CD4-positive, alpha-beta T cell treated with Interleukin-1 beta for 1 hour (primary cell): ENCODE results near the gene DCP2.
"Not testable (repeated sequence)": the region's sequence is repeated elsewhere in the genome, so short reads cannot be mapped to it uniquely, and the experiment has no call there.

Experiments used
- DNase-seq, 2 donors: peaks; one replicate each; pipeline ENCODE4 v3.0.0-alpha.2; 2020 to 2022

Gene DCP2

GRCh38 chr5:112976432-112977309 is at the start of gene DCP2:
Gene DCP2 (plus strand): TSS chr5:112976798. CDS start chr5:112976934, 136 bp downstream.
- DNase-seq, result peak; percentile 97 to 98

GRCh38 chr5:112929336-112930081 is 47.1 kb upstream of the DCP2 start:
- no peak for DNase-seq

- DNase-seq, result peak; percentile 33 to 50
Measured at GRCh38 chr5:112930082-112930344, 46.6 kb upstream of the DCP2 start.

DNA sequence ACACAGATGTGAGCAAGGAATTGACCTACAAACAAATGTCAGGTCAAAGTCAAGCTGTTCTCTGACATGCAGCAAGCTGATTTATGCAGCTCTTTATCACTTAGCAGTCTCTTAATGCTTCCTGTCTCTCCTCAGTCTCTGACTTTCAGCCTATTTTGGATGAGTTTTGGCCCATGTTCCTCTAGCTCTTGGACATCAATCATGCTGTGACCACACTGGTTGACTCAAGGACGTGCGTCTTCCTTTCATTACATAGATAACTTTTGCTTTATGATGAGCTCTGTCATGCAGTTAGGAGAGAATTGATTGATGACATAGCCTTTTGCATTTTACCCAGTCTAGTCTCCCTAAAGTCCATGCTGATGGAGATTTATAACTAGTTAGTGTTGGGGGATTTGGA is 45.1 kb upstream of the DCP2 start:
- no peak for DNase-seq

- no peak for DNase-seq
Measured at GRCh38 chr5:112933105-112933504, 43.5 kb upstream of the DCP2 start.

GRCh38 chr5:112933651-112934365 is 42.8 kb upstream of the DCP2 start:
- DNase-seq, result no peak

DNA sequence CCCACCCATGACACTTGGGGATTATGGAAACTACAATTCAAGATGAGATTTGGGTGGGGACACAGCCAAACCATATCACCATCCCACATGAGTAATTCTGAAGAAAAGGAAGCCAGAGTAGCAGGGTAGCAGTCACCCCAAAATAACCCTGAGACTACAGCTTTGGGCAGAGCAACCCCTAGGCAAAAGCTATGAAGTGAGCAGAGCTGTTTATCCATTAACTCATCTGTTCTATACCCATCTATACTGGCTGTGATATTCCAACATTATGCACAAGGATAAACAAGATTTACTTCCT is 42.3 kb upstream of the DCP2 start:
- DNase-seq, result no peak

- no peak for DNase-seq
Measured at GRCh38 chr5:112935675-112936074, 40.9 kb upstream of the DCP2 start.

GRCh38 chr5:112938286-112938685 is 38.3 kb upstream of the DCP2 start:
- DNase-seq, result no peak

DNA sequence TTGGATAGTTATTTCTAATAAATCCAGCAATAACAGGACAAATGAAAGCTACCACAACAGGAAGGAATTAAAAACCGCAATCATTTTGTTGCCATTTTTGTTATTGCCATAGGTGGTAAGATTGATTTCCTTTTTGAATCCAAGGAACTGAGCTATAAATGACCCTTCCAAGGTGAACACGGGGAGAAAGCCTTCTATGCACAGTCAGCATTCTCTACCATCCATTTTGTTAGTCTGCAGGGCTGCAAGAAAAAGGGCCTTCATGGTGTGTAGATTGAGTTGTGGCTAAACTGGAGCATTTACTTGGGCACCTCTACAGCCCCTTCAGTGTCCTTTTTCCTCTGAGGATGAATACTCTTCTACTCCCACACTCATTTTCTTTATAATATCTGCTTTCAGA is 35.9 kb upstream of the DCP2 start:
- DNase-seq, result no peak

DNA sequence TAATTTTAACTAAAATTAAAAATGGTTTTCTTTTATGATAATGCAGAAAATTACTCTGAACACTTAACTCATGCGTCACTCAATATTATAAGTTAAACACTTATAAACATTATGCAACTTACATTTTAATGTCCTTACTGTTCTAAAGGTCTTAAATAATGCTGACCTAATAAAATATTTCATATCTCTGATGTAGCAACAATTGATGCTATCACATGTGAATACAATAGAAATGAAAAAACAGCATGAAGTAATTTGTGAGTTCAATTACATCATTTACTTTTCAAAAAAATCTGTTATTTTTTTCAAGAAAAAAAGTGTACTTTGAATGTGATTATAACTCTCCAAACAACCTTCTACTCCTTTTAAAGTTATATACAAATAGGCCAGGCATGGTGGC is 28.1 kb upstream of the DCP2 start:
- no peak for DNase-seq

DNA sequence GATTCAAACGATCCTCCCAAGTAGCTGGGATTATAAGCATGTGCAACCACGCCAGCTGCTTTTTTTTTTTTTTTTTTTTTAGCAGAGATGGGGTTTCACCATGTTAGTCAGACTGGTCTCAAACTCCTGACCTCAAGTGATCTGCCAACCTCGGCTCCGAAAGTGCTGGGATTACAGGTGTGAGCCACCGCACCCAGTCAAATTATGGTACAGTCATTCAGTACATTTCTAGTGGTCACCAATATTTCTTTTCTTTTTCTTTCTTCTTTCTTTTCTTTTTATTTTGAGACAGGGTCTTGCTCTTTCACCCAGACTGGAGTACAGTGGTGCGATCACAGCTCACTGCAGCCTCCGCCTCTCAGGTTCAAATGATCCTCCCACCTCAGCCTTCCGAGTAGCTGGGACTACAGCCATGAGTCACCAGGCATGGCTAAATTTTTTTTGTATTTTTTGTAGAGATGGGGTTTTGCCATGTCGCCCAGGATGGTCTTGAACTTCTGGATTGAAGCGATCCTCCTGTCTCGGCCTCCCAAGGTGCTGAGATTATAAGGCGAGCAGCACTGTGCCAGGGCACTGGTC is 25.4 kb upstream of the DCP2 start:
- no peak for DNase-seq

DNA sequence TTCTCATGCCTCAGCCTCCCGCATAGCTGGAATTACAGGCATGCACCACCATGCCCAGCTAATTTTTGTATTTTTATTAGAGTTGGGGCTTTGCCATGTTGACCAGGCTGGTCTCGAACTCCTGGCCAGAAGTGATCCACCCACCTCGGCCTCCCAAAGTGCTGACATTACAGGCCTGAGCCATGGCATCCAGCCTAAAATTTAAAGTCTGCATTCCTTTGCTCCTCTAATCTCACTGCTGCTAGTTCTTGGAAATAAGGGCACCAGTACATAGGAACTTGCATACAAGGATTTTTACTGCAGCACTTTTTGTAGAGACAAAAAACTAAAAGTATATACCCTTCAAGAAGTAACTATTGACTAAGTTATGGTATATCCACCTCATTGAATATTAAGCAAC is 20.0 kb upstream of the DCP2 start:
- no peak for DNase-seq

DNA sequence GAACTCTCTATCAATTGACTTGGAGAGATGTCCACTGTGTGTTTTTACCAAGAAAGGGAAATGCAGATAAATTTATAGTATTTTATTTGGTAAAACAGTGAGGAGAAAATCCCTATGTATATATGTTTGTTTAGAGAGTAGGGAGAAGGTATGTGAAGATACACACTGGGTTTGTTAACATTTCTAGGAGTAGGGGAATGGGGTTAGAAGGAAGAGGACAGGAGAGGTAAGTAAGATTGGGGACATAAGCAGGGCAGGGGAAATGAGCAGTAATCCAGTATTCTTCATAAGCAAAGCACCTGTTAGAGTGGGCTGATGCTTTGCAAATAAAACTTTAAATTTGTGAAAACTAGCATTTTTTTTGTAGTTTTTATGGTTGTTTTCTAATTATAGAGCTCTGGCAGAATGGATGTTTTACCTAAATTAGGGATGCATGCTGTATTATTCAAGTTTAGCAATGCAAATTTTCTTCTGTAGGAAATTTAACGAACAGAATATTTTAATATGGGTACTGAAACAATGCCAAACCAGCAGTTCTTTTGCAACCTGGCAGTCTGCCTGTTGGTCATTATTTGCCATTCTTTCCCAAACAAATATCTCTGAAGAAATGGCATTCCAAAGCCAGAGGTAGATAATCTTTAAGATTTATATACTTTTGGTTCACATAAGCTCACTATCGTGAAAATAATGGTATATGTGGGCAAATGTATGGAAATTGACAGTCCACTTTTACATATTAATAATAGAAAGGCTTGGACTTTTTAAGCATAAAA is 19.4 kb upstream of the DCP2 start:
- no peak for DNase-seq

DNA sequence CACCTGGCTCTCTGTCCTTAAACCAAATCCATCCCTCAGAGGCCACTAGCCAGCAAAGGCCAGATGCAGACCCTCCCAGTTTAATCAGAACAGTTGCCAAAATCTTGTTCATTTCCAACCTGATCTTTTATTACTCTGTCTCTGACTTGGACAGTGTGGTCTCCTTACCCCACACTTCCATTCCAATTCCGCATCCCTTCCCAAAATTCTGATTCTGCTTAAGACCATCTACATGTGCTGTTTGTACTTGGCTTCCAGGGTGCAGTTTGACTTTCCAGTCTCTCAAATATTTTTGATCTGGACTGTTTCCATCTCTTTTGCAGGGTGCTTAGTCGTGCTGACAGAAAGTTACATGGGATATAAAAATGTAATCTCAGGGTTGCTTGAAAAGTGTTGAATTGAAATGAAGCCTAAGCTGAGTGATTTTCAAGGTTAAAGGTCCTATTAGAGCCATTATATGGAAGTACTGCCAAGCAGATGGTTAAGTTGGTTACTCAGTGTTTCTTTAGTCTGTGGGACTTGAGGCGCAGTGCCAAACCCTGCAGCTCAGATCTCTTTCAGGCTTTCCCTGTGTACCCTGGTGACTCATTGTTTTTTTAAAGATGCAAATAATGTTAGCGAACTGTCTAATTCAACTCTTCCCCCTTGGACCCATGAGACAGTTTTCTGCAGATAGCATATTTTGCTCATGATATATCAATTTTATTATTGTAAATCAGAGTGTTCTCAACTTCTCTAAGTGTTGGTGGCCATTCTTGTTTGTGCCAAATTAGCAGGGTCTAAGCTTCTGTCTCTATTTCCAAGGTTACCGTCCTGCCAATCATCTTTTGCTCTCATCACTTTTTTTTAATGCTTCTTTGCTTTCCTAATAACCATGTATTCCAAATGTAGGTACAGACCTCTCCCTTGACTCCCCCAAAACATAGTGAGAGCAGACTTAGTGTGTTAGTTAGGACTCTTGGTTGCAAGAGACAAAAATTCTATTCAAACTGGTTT is 18.2 kb upstream of the DCP2 start:
- no peak for DNase-seq

DNA sequence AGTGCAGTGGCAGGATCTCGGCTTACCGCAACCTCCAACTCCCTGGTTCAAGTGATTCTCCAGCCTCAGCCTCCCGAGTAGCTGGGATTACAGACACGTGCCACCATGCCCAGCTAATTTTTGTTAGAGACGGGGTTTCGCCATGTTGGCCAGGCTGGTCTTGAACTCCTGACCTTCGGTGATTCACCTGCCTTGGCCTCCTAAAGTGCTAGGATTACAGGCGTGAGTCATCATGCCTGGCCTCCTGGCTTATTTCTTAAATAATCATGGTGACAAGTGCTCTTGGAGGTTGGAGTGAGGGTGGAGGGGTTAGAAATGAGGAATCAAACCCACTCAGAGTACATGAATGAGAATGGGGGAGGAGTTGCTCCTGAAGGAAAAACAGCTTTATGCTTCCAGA is 16.7 kb upstream of the DCP2 start:
- DNase-seq, result not testable (repeated sequence)

- DNase-seq, result no peak
Measured at GRCh38 chr5:112960315-112960714, 16.3 kb upstream of the DCP2 start.

- no peak for DNase-seq
Measured at GRCh38 chr5:112960863-112961504, 15.6 kb upstream of the DCP2 start.

DNA sequence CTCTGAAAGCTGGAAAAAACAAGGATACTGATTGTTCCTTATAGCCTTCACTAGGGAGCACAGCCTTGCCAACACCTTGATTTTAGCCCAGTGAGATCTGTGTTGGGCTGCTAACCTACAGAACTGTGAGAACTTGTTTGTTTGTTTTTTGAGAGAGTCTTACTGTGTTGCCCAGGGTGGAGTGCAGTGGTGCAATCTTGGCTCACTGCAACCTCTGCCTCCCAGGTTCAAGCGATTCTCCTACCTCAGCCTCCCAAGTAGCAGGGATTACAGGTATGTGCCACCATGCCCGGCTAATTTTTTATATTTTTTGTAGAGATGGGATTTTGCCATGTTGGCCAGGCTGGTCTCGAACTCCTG is 13.2 kb upstream of the DCP2 start:
- not testable (repeated sequence) for DNase-seq

DNA sequence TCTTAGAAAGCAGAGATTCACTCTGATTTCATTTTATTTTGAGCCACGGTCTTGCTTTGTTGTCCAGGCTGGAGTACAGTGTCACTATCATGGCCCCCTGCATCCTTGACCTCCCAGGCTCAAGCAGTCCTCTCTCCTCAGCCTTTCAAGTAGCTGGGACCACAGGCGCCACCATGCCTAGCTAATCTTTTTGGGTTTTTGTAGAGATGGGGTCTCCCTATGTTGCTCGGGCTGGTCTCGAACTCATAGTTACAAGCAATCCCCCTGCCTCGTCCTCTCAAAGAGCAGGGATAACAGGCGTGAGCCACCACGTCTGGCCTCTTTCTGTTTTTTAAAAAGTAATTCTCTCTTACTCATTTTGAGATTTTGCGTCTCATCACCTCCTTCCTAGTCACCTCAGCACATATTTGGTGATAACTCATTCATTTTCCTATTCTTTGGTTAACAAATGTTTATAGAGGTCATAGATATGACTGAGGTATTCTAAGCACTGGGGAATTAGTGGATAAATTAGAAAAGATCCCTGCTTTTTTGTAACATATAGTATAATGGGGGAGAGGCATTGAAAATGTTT is 10.8 kb upstream of the DCP2 start:
- DNase-seq, result no peak
